HG03457 (cell line): Measurements from ENCODE around the gene DHX58.

Experiments
- ATAC-seq: cut with Tn5 transposase; IDR thresholded peaks from one replicate; pipeline ENCODE4 v1.9.1; 2021; ENCODE audit warnings: moderate number of reproducible peaks; ENCODE audit not compliant: unreplicated experiment

Gene DHX58

DNA sequence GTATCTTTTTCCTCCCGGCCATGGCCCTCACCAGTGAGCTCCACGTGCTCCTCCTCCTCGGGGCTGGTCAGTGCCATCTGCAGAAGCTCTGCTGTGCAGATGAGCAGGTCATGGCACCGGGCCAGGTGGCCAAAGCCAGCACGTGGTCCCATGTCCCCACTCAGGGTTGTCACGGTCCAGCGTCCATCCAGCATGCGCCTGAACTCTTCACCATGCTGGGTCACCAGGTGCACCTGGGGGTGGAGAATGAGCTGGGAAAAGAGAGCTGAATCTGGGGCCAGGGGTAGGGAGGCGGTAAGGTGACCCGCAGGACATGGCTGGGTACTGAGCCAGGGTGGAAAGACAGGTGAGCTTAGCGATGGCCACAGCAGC is 1.3 kb downstream of the DHX58 start:
- ATAC-seq = no peak

DNA sequence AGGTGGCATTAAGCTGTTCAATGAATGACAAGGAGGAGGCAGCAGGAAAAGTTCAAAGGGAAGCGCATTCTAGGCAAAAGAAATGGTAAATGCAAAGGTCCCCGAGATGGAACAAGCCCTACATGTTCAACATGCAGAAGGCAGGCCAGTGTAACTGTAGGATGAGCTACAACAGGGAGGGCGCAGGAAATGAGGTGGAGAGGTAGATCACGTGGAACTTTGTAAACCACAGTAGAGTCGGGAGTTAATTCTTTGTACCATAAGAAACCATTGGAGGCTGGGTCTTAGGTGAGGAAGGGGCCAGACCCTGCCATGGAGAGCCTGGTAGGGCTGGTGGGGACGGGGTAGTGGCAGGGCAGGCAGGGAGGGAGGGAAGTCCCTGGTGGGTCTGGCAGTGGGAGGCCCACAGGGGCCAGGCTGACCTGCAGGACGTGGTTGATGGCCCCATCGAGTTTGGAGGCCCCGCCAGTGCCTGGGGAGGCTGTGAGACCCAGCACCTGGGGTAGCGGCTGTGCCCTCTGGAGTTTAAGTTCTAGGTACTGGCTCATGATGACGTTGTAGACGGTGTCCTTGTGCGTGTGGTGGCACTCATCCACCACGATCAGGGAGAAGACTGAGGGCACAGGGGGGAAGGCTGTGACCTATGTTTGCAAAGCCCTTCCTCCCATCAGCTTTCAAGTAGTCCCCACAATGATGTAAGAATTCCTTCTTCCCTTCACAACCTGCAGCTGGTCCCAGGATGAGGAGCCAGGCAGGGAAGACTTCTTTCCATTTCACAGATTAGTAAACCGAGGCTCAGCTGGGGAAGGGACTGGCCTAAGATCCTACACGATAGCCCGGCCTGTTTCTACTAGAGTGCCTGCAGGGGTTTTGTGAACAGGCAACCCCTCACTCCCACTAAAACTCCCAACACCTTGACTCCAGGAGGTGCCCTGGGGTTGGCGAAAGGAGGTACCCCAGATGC is 1.9 kb downstream of the DHX58 start:
- no peak for ATAC-seq

DNA sequence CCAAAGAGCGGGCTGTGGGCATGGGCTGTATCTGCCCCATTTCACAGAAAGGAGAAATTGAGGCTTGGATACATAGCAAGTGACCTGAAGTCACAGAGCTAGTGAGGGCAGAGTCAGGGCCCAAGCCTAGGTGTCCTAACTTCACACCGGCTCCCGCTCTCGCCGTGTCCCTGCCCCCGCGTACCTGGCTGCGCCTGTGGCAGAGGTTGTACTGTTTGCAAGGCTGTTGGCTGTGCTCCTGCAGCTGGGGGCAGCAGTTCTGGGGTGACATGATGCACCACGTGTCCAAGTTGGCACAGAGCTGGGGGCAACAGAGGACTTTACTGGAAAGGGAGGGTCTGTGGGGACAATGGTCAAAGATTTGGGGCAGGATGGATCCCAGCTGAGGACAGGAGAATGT is 3.4 kb downstream of the DHX58 start:
- ATAC-seq = no peak

- peak; percentile 59 for ATAC-seq
These were observed 4.6 kb downstream of the DHX58 start for GRCh38 chr17:42107597-42108576.

GRCh38 chr17:42107124-42107523 is 5.4 kb downstream of the DHX58 start:
- no peak for ATAC-seq

- no peak for ATAC-seq
These were observed 6.5 kb downstream of the DHX58 start for GRCh38 chr17:42106009-42106408.

GRCh38 chr17:42104264-42104663 is 8.2 kb downstream of the DHX58 start:
- no peak for ATAC-seq

DNA sequence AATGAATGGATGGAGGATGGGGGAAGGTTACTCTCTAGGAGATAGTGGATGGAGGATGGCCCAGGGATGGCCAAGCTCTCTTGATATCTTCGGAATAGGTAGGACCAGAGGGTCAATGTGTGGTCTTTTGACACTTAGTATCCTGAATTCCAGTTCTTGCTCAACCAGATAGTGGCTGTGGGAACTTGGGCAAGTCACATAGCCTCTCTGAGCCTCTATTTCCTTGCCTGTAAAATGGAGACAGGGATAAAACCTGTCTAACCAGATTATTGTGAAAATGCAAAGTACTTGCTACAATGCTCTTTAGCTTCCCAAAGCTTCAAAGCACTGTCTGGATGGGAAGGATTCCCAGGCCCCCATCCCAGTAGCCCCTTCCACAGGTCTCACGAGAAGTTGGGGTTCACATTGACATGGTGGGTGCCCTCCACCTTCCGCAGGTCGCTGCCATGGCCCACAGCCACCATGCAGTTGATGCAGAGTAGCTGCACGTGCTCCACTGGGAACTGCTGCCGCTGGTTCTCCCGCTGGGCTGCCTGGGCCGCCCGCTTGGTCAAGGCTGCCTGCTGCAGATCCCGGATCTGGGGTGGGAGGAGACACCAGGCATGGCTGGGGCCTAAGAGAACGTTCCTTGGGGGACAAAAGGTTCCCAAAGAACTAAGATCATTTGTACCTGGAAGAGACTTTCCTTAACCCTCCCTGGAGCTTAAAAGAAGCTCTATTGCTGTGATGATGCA is 9.1 kb downstream of the DHX58 start:
- ATAC-seq = no peak

DNA sequence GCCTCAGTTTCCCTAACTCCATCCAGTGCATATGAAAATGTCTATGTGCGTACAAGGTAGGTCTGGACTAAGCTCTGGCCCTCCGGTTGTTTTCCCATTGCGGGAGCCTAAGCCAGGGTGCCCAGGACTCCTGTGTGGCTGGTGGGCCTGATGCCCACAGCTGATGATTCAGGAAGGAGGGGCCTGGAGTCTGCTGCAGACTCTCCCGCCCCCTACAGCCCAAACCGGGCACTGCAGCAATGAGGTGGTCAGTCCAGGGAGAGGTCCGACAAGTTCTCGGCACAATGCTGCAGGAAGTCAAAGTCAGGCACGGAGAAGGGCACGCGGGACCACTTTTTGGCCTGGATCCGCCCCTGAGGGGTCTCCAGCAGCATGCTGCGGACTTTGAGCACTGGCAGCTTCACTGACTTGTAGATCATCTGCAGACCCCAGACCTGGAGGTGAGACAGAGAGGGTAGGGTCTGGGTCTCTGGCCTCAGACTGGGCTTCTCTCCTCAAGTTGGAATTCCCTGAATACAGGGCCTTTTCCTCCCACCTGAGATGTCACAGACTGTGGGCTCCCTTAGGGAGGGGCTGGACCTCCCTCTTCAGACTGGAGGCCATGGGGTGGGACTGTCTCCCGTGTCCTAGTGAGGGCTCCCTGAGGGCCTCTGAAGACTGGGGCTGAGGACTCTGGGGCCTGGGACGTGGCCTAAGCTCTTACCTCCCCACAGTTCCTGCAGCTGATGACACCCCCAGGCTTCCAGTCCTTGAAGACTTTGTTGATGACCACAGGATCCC is 10.8 kb downstream of the DHX58 start:
- no peak for ATAC-seq

GRCh38 chr17:42098730-42099399 is 13.6 kb downstream of the DHX58 start:
- ATAC-seq = no peak

DNA sequence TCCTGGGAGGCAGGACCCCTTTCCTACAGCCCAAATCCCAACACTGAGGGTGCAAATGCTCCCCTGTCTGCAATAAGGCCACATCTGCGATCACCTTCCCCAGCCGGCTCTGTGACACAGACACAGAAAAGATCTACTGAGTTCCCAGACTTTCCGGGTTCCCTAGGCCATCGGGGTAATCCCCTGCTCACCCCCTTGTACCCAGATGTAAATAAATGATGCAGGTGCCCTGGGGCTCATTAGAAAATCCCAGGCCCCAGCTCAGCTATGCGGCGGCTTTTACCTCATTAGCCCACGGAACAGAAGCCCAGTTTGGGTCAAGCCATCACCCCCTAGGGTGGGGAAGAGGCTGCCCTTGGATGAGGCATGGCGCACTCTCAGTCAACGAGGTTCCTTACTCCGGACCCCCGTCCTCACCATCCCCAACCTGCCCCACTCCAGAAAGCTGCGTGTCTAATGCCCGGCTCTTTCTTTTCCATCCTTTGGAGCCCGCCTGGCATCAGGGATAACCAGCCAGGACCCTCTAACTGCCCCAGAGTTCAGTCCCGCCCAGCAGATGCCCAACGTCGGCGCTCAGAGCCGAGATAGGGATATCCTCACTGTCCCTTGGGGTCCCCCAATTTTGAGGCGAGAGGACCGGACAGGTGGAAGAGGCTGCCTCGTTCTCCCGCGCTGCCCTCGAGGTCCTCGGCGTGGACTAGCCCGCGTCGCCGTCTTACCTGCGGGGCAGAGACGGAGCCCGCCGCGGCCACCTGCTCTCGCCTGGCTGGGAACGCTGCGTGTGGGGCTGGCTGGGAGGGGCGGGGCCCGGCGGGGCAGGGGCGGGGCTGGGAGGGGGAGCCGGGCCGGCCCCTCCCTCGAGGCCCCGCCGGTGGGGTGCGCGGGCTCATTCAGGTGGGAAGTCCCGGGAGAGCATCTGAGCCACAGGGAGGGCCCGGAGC is 14.6 kb downstream of the DHX58 start, which contains the start of gene ZNF385C:
Gene ZNF385C, minus strand, starts transcription at position 783 of the 941 bp plus-strand sequence. CDS start 35,417 bp downstream, outside the sequence.
- no peak for ATAC-seq

DNA sequence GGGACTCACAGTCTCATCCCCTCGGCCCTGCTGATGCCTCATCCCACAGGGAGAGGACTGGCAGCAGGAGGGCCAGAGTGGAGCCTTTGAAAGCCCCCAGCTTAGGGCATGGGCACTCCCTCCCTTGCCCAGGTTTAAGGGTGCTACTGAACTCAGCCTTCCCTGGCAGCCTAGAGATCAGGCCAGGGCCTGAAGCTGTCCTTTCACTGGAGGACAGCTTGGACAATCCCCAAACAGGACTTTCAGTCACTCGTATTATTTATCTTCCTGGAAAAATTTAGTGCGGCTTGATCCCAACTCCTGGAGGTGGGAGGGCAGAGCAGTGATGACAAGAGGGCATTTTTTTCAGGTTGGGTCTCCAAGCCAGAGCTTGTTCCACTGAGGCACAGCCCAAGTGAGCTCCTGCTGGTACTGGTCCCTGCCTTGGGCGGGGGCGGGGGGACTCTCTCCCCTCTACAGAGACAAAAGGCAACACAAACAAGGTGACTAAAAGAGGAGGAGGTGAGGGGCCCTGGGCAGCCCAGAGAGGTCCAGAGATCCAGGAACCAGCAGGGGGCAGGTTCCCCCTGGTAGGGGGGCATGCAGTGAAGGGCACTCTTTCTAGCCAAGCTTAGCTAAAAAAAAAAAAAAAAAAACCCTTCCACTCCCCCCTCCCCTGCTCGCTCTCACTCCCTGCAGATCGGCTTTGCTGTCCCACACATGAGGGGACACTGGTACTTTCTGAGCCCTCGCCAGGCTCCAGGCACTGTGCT is 16.0 kb downstream of the DHX58 start:
- ATAC-seq = no peak

DNA sequence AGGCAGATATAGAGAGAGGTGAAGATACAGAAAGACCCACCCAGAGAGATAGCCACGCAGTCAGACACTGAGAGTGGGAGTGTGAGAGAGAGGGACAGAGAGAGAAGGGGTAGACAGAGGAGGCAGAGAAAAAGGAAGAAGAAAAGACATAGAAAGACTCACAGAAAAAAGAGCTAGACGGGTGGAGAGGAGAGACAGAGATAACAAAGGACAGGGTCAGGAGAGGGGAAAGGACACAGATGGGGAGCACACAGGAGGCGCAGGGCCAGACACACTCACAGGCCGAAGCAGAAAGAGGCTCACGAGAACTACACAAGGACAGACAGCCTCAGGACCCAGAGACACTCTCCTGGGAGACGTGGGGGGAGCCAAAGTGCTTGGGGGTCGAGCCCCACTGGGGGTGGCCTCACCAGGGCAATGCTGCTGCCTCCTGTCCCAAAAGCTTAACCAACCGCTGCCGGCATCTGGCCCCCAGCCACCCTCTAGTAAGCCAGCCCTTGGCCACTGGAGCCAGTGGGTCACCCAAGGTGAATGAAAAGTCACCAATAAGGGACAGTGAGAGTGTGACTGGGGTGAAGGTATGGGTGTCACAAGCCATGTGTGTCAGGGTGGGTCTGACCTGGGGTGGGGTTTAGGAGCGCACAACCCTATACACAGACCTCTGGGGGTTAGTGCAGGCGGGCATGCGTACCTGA is 18.0 kb downstream of the DHX58 start:
- ATAC-seq = no peak

GRCh38 chr17:42092939-42093338 is 19.6 kb downstream of the DHX58 start:
- no peak for ATAC-seq

DNA sequence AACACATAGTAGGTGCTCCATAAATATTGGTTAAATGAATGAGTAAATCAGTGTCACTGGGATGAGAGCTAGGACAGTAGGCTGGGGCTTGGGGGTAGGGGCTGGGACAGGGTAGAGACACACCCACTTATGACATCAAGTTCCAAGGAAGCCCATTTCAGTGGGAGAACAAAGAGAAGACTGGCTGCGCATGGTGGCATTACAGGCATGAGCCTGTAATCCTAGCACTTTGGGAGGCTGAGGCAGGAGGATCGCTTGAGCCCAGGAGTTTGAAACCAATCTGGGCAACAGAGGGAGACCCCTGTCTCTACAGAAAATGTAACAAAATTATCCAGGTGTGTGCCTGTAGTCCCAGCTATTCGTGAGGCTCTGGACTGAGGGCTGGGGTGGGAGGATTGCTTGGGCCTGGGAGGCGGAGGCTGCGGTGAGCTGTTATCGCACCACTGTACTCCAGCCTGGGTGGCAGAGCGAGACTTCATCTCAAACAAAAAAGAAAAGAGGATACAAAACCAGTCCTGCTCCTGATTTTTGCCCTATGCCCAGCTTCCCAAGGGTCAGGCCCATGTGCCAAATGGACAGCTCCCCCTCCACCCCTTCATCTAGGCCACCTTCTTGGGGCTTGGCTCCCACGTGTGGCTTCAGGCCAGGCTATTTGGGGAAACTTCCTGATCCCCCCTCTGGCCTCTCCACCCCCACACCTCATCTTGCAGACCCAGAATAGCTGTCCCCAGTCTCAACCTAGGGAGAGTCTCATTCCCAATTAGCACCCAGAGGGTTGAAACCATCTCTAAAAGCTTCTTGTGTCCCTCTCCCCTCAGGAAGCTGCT is 21.3 kb downstream of the DHX58 start:
- no peak for ATAC-seq

DNA sequence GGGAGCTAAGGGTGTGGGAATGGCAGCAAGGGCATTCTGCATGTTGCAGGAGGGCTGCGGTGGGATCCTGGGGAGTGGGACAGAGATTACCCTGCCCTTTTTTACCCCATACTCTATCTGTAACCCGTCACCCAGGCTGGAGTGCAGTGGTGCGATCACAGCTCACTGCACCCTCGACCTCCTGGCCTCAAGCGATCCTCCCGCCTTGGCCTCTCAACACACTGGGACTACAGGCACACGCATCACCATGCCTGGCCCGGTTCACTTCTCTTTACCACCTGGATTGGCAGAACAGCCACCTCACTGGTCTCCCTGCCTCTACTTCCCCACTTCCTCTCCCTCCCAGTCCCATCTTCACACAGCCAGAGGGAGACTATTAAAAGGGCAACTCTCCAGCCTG is 23.8 kb downstream of the DHX58 start:
- ATAC-seq = no peak
